G401.6 (cell line): Measurements from ENCODE around the gene IFNA8.
"Not testable (repeated sequence)": the region's sequence is repeated elsewhere in the genome, so short reads cannot be mapped to it uniquely, and the experiment has no call there.

Experiments
- FAIRE-seq: peaks from 2 replicates; lab custom pipeline; 2012; peaks lifted over from hg19 to GRCh38; lab: Jason Lieb, UNC

Gene IFNA8

GRCh38 chr9:21429191-21429590 lies 20.3 kb downstream of the IFNA8 start:
- FAIRE-seq = no peak

GRCh38 chr9:21432672-21433425 lies 23.9 kb downstream of the IFNA8 start:
- no peak for FAIRE-seq

GRCh38 chr9:21434202-21435014 lies 25.5 kb downstream of the IFNA8 start:
- peak; percentile 78 for FAIRE-seq

- FAIRE-seq = not testable (repeated sequence)
These were observed 26.1 kb downstream of the IFNA8 start for GRCh38 chr9:21435015-21435383.

- FAIRE-seq = no peak
These were observed 31.2 kb downstream of the IFNA8 start, which contains the start of gene IFNA1 for GRCh38 chr9:21440139-21440538. IFNA1 (plus strand) TSS chr9:21440439; CDS start chr9:21440508, 69 bp downstream.

GRCh38 chr9:21443849-21444625 lies 35.1 kb downstream of the IFNA8 start:
- FAIRE-seq = no peak

GRCh38 chr9:21449312-21449711 lies 40.4 kb downstream of the IFNA8 start:
- FAIRE-seq = not testable (repeated sequence)

GRCh38 chr9:21450733-21451394 lies 41.9 kb downstream of the IFNA8 start:
- FAIRE-seq = no peak

- no peak for FAIRE-seq
These were observed 43.8 kb downstream of the IFNA8 start for GRCh38 chr9:21452681-21453080.

- FAIRE-seq = no peak
These were observed 45.2 kb downstream of the IFNA8 start for GRCh38 chr9:21454149-21454548.

GRCh38 chr9:21455320-21455719 lies 46.4 kb downstream of the IFNA8 start:
- FAIRE-seq = no peak
